GM12878 (cell line): Measurements from ENCODE around the gene MTMR3. TPM values are rescaled to one million over a fixed set of nuclear protein-coding genes. Genes with fewer than 3 reads are reported as not detected.

Source experiments
- ATAC-seq: fragments of 200-7000 bp; cut with Tn5 transposase; 3 replicates; pipeline ENCODE4 v1.9.1; 2020; ENCODE audit warnings: mild to moderate bottlenecking, moderate library complexity
- BruUV-seq: library from RNA; stranded (reverse); fragments of 400-500 nt; replicated peaks from 2 replicates; lab custom pipeline; 2021; lab: Mats Ljungman, UMichigan
- CTCF ChIA-PET: fragments of 300-600 bp; sonication (Branson Sonifier 250); formaldehyde crosslinking; extraction: SDS; loops from one replicate; lab custom pipeline; 2021; ENCODE audit warnings: inconsistent platforms; lab: Yijun Ruan, JAX
- POLR2A ChIA-PET: fragments of 350-600 bp; formaldehyde crosslinking; extraction: SDS; loops from one replicate; lab custom pipeline; 2021; ENCODE audit warnings: inconsistent platforms; lab: Charles Lee
- RAD21 ChIA-PET: fragments of 300-600 bp; sonication (Branson Sonifier 250); formaldehyde crosslinking; loops from one replicate; lab custom pipeline; 2023; ENCODE audit warnings: antibody characterized with exemption; ENCODE audit not compliant: unreplicated experiment; lab: Charles Lee
- SMC1A ChIA-PET: fragments of 300-600 bp; sonication (Branson Sonifier 250); formaldehyde crosslinking; loops from one replicate; lab custom pipeline; 2023; ENCODE audit not compliant: unreplicated experiment, uncharacterized antibody; lab: Charles Lee
- DNase-seq: peaks from one replicate; pipeline ENCODE4 v3.0.0-alpha.2; 2011; ENCODE audit warnings: low read depth, low spot score
- FAIRE-seq: peaks from 3 replicates; lab custom pipeline; 2011; peaks lifted over from hg19 to GRCh38; lab: Jason Lieb, UNC
- H2AFZ ChIP-seq: 2 replicates; pipeline ENCODE4 v1.6.0; 2011; ENCODE audit warnings: low read depth, low read length, control low read depth; ENCODE audit not compliant: control insufficient read depth
- H3K27ac ChIP-seq: 2 replicates; pipeline ENCODE4 v1.5.1; 2011; ENCODE audit warnings: control low read depth; ENCODE audit not compliant: control insufficient read depth, insufficient read depth
- H3K27me3 ChIP-seq, 2 experiments: replicated peaks in 1 of 2; 2 replicates each; pipeline versions ENCODE4 v1.6.0 to v1.6.1; 2011; ENCODE audit warnings: low read length in 1 of 2; ENCODE audit not compliant: control insufficient read depth in 2 of 2, insufficient read depth in 2 of 2
- H3K36me3 ChIP-seq, 2 experiments: 2 replicates each; pipeline ENCODE4 v1.5.1; 2011; ENCODE audit warnings: low read length in 1 of 2; ENCODE audit not compliant: control insufficient read depth in 2 of 2, insufficient read depth in 2 of 2
- H3K4me1 ChIP-seq: 2 replicates; pipeline ENCODE4 v1.6.1; 2011; ENCODE audit warnings: mild to moderate bottlenecking, low read length, moderate library complexity, mixed read lengths; ENCODE audit not compliant: control insufficient read depth, insufficient read depth
- H3K4me2 ChIP-seq: 2 replicates; pipeline ENCODE4 v1.6.0; 2011; ENCODE audit warnings: control low read depth; ENCODE audit not compliant: control insufficient read depth, insufficient read depth
- H3K4me3 ChIP-seq: fragments of 200-600 bp; sonication (generic); 2 replicates; pipeline ENCODE4 v1.5.1; 2016
- H3K79me2 ChIP-seq: 2 replicates; pipeline ENCODE4 v1.6.0; 2011; ENCODE audit warnings: low read length; ENCODE audit not compliant: control insufficient read depth, insufficient read depth
- H3K9ac ChIP-seq: 2 replicates; pipeline ENCODE4 v1.8.0; 2011; ENCODE audit warnings: low read length, control low read depth, mixed read lengths; ENCODE audit not compliant: control insufficient read depth, insufficient read depth
- H3K9me3 ChIP-seq: replicated peaks from 3 replicates; pipeline ENCODE4 v1.5.1; 2011; ENCODE audit warnings: mild to moderate bottlenecking, low read length; ENCODE audit not compliant: control insufficient read depth, insufficient read depth
- H4K20me1 ChIP-seq: 2 replicates; pipeline ENCODE4 v1.6.0; 2011; ENCODE audit not compliant: control insufficient read depth, insufficient read depth
- CBFB ChIP-seq: IDR thresholded peaks from 2 replicates; pipeline ENCODE4 v1.6.1; 2016; ENCODE audit warnings: antibody characterized with exemption, low read depth
- CREM ChIP-seq: IDR thresholded peaks from 2 replicates; pipeline ENCODE4 v1.6.1; 2014; ENCODE audit warnings: antibody characterized with exemption, low read depth
- FOS ChIP-seq: IDR thresholded peaks from 3 replicates; pipeline ENCODE4 v1.6.1; 2011; ENCODE audit warnings: borderline replicate concordance; ENCODE audit not compliant: insufficient read length; ENCODE audit errors: extremely low read depth
- HSF1 ChIP-seq: fragments of 150-350 bp; IDR thresholded peaks from 2 replicates; pipeline ENCODE4 v1.6.1; 2014; ENCODE audit warnings: mild to moderate bottlenecking, low read depth, low read length
- IRF4 ChIP-seq: IDR thresholded peaks from 2 replicates; pipeline ENCODE4 v1.6.1; 2011; ENCODE audit warnings: low read depth, low read length
- MTA2 ChIP-seq: fragments of 450-650 bp; IDR thresholded peaks from 2 replicates; pipeline ENCODE4 v1.6.1; 2016; ENCODE audit warnings: low read depth, mild to moderate bottlenecking, moderate library complexity
- NFYB ChIP-seq: IDR thresholded peaks from 2 replicates; pipeline ENCODE4 v1.6.1; 2011; ENCODE audit warnings: low read depth, mild to moderate bottlenecking, low read length, improper control_type of control experiment, moderate library complexity; ENCODE audit not compliant: insufficient read depth
- RBBP5 ChIP-seq: fragments of 200-600 bp; sonication (generic); conservative IDR thresholded peaks from 2 replicates; pipeline ENCODE4 v1.6.1; 2016
- STAT1 ChIP-seq: fragments of 450-650 bp; conservative IDR thresholded peaks from 2 replicates; pipeline ENCODE4 v1.6.1; 2014; ENCODE audit warnings: antibody characterized with exemption, mild to moderate bottlenecking
- TCF3 ChIP-seq: IDR thresholded peaks from 2 replicates; pipeline ENCODE4 v1.6.1; 2012; ENCODE audit warnings: low read depth, mild to moderate bottlenecking, low read length, borderline replicate concordance; ENCODE audit not compliant: insufficient read depth
- ZBTB4 ChIP-seq: fragments of 450-650 bp; formaldehyde crosslinking; IDR thresholded peaks from 2 replicates; pipeline ENCODE4 v1.4.0; 2022; ENCODE audit warnings: mild to moderate bottlenecking, moderate library complexity
- WGBS: methylation state at CpG from one replicate; pipeline ENCODE4 v1.1.6; 2016; ENCODE audit warnings: low lambda C conversion rate; ENCODE audit not compliant: insufficient replicate concordance, insufficient coverage; ENCODE audit errors: missing lambda C conversion rate; 5-methylcytosine and 5-hydroxymethylcytosine counted together
- in situ Hi-C: fragments of 300-500 bp; cut with MboI; formaldehyde crosslinking; loops from 9 replicates; pipeline ENCODE4 v1.14.3; 2018; ENCODE audit warnings: mixed read lengths
- intact Hi-C: fragments of 100-400 bp; cut with micrococcal nuclease; formaldehyde crosslinking; loops from one replicate; pipeline ENCODE4 v1.14.2; 2022; ENCODE audit not compliant: unreplicated experiment
- polyA plus RNA-seq, 11 experiments: library from polyadenylated mRNA; depleted of rRNA in 4 of 11; unstranded in 6 of 11; stranded (reverse) in 5 of 11; fragments of >200 nt; fragmentation: Nextera tagmentation in 4 of 11; fragmentation: Illumina TruSeq in 1 of 11; extraction: Ambion mirVana in 4 of 11; extraction: Trizol in 1 of 11; gene quantifications; 1 replicate in 1 of 11; 2 replicates in 10 of 11; pipeline versions ENCODE4 v1.2.1 to v1.2.3, GENCODE V29; 2011 to 2016; ENCODE audit warnings: inconsistent platforms in 2 of 11, missing spikeins in 2 of 11, low read depth in 1 of 11
- total RNA-seq, 4 experiments: library from RNA; depleted of rRNA in 3 of 4; stranded (reverse); fragments of >200 nt in 3 of 4; fragmentation: Illumina TruSeq in 1 of 4; extraction: Trizol in 1 of 4; gene quantifications; 2 replicates each; pipeline versions ENCODE4 v1.2.1 to v1.2.3, GENCODE V29; 2013 to 2021

The MTMR3 gene
- total and polyA plus RNA-seq, 10 of the 15 experiments (the other 5 are each of a cell fraction or from before 2014, with no cell fraction given) = 1.4 to 23.7 (median 10.6) TPM

GRCh38 chr22:29879753-29880152 lies 3.2 kb upstream of the MTMR3 start:
- Histone ChIP-seq H3K9me3 (no peaks in the 10 kb centered on the region), H3K4me1 (no peaks in the 10 kb centered on the region), H3K36me3 (no peaks in the 10 kb centered on the region), H2AFZ (no peak overlapping the region), H3K27ac (no peak overlapping the region), H3K79me2 (peaks cover 16% of the 10 kb centered on the region), H3K27me3 (no peaks in the 10 kb centered on the region), H3K4me3 (no peak overlapping the region), H3K4me2 (no peak overlapping the region), H4K20me1 (no peaks in the 10 kb centered on the region), H3K9ac (no peak overlapping the region)
- ChIA-PET POLR2A (no interaction called here), RAD21 (no interaction called here), SMC1A (interaction anchor here (1.2 kb wide), 1 partner anchor 197 kb away, joined by 3 read pairs; no protein-coding TSS in a partner anchor), CTCF (no interaction called here)
- intact Hi-C loops = loop anchor here (10.0 kb wide), 1 partner anchor 105 kb away; no protein-coding TSS in a partner anchor
- in situ Hi-C loops = no loop called here
- peak; percentile 78 for TF ChIP-seq NFYB
- TF ChIP-seq STAT1 = no peak
- DNase-seq (no peak), ATAC-seq (peak; percentile 33), FAIRE-seq (no peak)
- BruUV-seq = no TSS peak
- WGBS = 71% methylated on average over 5 of the region's 5 CpGs

GRCh38 chr22:29882716-29883044 lies 294 bp upstream of the MTMR3 start:
- no peaks in the 10 kb centered on the region for H4K20me1 ChIP-seq
- ATAC-seq (no peak), FAIRE-seq (no peak), DNase-seq (no peak)
- H3K4me2 ChIP-seq = no peak overlapping the region; the same call in 1 of the 2 replicates
- H3K36me3 ChIP-seq = no peaks in the 10 kb centered on the region
- BruUV-seq = no TSS peak
- H3K9me3 ChIP-seq = no peaks in the 10 kb centered on the region
- in situ Hi-C loops = no loop called here
- CTCF ChIA-PET = no interaction called here
- 0% methylated on average over 1 of the region's 5 CpGs for WGBS
- H3K27me3 ChIP-seq = no peaks in the 10 kb centered on the region
- intact Hi-C loops = loop anchor here (10.0 kb wide), 1 partner anchor 102 kb away; no protein-coding TSS in a partner anchor
- POLR2A ChIA-PET = interaction anchor here (1.0 to 1.1 kb wide), 3 partner anchors 116 to 542 kb away, joined by 3 to 4 read pairs (median 3); partner anchors contain the start of genes UQCR10 and ZMAT5
- H3K9ac ChIP-seq = no peak overlapping the region
- RAD21 ChIA-PET = interaction anchor here (0.7 to 1.4 kb wide), 3 partner anchors 101 to 147 kb away, joined by 3 read pairs; partner anchors contain the start of gene ZMAT5
- peak overlapping the region; percentile 56 for H2AFZ ChIP-seq
- peaks cover 30% of the 10 kb centered on the region for H3K79me2 ChIP-seq
- H3K4me3 ChIP-seq = no peak overlapping the region; the same call in 1 of the 2 replicates
- SMC1A ChIA-PET = interaction anchor here (1.2 kb wide), 1 partner anchor 34 kb away, joined by 4 read pairs; no protein-coding TSS in a partner anchor
- H3K27ac ChIP-seq = no peak overlapping the region
- H3K4me1 ChIP-seq = no peaks in the 10 kb centered on the region
- TF ChIP-seq IRF4 (no peak), RBBP5 (no peak), ZBTB4 (CRISPR knock-in tag) (no peak), CREM (no peak), FOS (no peak), CBFB (no peak), MTA2 (no peak), HSF1 (no peak), TCF3 (no peak)
